Coronary artery (tissue), 2 donors: ENCODE data around the gene TBL1XR1.

ENCODE experiments used
- DNase-seq: peaks from one replicate; pipeline ENCODE4 v3.0.0-alpha.2; 2017; ENCODE audit warnings: low spot score
- H3K27ac ChIP-seq, 2 donors: fragments of 200-600 bp; sonication (generic); one replicate each; pipeline ENCODE4 v1.5.1; 2016 to 2019
- H3K4me3 ChIP-seq: fragments of 200-600 bp; sonication (generic); 2 replicates; pipeline ENCODE4 v1.5.1; 2016; ENCODE audit warnings: mild to moderate bottlenecking, moderate library complexity
- TF ChIP-seq, protein P1 (sequence below): fragments of 200-600 bp; sonication (generic); IDR thresholded peaks from one replicate; pipeline ENCODE4 v1.5.1; 2019; ENCODE audit warnings: antibody characterized with exemption

Gene TBL1XR1

DNA sequence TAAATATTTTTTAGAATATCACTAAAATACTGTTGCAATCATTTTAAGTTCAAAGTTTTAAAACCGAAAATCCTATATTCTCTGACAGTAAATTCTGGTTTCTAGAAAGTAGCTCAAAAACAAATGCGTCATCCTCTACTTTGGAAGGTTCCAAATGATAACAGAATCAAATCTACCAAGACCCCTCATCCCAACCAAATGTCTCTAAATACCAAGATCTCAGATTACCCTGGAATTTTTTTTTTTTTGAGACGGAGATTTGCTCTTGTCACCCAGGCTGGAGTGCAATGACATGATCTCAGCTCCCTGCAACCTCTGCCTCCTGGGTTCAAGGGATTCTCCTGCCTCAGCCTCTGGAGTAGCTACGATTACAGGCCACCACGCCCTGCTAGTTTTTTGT lies 16.8 kb downstream of the TBL1XR1 start:
- DNase-seq = no peak
- no peak overlapping the region for H3K27ac ChIP-seq
- TF ChIP-seq, protein P1, sequence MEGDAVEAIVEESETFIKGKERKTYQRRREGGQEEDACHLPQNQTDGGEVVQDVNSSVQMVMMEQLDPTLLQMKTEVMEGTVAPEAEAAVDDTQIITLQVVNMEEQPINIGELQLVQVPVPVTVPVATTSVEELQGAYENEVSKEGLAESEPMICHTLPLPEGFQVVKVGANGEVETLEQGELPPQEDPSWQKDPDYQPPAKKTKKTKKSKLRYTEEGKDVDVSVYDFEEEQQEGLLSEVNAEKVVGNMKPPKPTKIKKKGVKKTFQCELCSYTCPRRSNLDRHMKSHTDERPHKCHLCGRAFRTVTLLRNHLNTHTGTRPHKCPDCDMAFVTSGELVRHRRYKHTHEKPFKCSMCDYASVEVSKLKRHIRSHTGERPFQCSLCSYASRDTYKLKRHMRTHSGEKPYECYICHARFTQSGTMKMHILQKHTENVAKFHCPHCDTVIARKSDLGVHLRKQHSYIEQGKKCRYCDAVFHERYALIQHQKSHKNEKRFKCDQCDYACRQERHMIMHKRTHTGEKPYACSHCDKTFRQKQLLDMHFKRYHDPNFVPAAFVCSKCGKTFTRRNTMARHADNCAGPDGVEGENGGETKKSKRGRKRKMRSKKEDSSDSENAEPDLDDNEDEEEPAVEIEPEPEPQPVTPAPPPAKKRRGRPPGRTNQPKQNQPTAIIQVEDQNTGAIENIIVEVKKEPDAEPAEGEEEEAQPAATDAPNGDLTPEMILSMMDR = no peak
- no peak overlapping the region for H3K4me3 ChIP-seq

DNA sequence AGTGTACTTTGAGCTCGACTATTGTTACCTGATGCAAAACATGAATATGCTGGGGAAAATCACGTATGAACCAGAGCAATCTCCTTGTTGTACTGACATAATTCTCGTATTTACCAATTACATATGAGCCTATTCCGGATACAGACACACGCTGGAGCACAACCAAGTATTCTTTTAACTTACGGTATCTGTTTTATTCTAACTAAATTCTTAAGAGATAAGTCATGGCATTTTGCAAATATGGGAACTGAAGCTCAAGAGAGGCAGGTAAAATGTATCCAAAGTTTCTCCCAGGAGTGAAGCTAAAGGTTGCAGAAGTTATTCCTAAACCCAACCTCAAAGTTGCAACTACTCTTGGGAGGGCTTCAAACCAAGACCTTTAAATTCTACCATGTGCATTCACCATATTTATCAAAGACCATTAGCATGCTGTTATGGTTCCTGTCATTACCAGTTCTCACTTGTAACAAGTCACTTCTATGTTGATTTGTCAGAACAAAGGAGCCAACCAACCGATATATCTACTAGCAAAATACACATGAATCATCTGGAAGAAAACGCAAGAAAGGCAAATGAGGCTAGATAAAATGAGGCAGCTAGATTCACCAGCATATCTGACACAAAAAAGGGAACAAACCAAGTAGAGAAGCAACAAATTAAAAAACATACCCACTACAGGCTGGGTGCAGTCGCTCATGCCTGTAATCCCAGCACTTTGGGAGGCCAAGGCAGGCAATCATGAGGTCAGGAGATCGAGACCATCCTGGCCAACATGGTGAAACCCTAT lies 17.8 kb downstream of the TBL1XR1 start:
- Histone ChIP-seq H3K27ac (no peak overlapping the region), H3K4me3 (no peak overlapping the region)
- TF ChIP-seq, protein P1 = no peak
- no peak for DNase-seq

DNA sequence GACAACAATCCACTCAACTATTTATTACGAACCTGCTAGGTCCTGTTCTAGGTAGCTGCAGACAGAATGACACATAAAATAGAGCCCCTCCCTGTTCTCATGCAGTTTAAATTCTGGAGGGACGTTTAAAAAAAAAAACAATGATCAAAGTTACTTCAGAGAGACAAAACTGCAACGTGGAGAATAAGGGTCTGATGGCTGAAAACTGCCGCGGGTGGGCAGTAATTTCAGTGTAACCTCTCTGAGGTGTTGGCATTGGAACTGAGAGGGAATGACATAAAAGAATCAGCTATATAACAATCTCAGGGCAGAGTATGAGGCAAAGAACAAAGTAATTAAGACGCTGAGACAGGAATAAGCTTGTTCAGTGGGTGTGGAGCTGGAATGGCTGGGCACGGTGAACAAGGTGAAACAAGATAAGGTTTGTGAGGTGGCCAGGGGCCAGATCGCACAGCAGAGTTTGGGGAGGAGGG lies 19.5 kb downstream of the TBL1XR1 start:
- H3K27ac ChIP-seq = no peak overlapping the region

DNA sequence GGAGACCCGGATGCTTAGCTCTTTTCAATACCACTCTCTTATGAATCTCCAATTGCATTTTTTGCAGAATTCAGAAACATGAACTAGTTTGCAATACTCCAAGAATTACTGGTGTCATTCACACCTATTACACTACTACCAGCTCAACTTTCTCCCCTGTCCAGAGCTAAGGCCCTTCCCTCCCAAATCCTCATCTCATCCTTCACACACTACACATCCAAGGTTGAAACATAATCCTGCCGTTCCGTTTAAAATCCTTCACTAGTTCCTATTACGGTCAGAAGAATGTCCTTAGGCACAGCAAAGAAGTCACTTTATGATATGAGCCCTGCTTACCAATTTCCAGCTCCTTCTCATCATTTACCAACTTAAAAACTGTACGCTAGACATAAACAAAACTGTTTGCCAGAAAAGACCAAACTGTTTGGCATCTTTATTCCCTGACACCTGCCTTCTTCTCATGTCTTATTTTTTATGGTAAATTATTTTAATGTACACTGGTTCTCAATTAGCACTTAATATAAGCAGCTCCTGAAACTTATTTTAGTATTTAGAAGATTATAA lies 22.6 kb downstream of the TBL1XR1 start:
- H3K4me3 ChIP-seq = peak overlapping the region; percentile 10
- peak overlapping the region in 1 of 2 donors; percentile 10 for H3K27ac ChIP-seq

More for the DNA sequence above, 19.5 kb downstream of the TBL1XR1 start:
- H3K4me3 ChIP-seq = no peak overlapping the region
- no peak for DNase-seq
- TF ChIP-seq, protein P1 = no peak

DNA sequence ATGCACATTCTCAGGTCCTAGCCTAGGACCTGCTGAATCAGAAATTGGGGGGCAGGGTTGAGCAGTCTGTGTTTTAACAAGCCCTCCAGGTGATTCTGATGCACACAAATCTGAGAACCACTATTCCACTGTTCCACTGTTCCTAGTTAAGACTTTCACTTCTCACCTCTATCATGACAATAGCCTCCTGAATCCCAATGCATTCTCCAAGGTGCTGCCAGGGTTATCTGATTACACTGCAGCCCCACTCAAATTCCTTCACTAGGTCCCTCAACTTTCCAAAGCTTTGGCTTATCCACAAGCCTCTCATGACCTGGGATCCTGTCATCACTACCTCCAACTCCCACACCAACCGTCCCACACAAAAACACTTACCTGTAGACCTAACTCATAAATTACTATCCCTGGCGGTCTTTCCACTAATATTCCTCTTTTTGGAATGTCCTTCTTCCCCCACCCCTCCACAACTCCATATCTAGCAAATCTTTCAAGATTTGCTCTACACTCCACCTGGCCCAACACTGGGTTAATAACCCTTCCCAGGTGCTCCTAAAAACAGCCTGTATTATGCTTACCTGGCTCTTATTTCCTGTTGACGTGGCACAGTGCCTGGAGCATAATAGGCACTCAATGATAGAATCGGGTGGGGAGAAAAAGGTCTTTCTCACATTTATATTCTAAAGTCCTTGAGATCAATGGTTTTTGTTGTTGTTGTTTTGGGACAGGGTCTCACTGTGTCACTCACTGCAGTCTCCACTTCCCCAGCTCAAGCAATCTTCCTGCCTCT lies 27.2 kb downstream of the TBL1XR1 start:
- H3K27ac ChIP-seq = no peak overlapping the region
- TF ChIP-seq, protein P1 = no peak

More for the DNA sequence above, 22.6 kb downstream of the TBL1XR1 start:
- TF ChIP-seq, protein P1 = no peak
- DNase-seq = no peak

DNA sequence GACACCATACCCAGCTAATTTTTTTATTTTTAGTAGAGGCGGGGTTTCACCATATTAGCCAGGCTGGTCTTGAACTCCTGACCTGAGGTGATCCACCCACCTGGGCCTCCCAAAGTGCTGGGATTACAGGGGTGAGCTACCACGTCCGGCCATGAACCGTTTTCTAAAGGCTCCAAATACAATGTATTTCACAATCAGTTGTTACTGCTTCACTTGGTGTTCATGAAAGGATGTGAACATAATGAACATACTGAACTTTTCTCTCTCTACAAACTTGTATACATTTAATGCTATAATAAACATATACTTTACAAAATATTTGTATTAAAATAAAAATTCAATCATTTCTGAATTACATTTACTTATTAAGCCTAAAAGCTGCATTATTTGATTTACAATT lies 28.9 kb downstream of the TBL1XR1 start:
- TF ChIP-seq, protein P1 = no peak
- Histone ChIP-seq H3K27ac (no peak overlapping the region), H3K4me3 (no peak overlapping the region)
- DNase-seq = no peak

More for the DNA sequence above, 27.2 kb downstream of the TBL1XR1 start:
- DNase-seq = no peak
- no peak overlapping the region for H3K4me3 ChIP-seq
